Activated T-helper 1 cell treated with anti-CD3 and anti-CD28 coated beads, Interleukin-12 subunit alpha, Interleukin-12 subunit beta, Interleukin-2, Interleukin-4 antibody, amounts not matched to agents 30 ng/mL and 10 ng/mL and 1 ng/mL, durations not matched to agents 14 hours and 24 hours and 36 hours (primary cell): Measurements from ENCODE around the gene ZNF367. TPM values are rescaled to one million over a fixed set of nuclear protein-coding genes. Genes with fewer than 3 reads are reported as not detected.
"Not testable (repeated sequence)": the region's sequence is repeated elsewhere in the genome, so short reads cannot be mapped to it uniquely, and the experiment has no call there.

Source experiments
- DNase-seq: peaks from one replicate; pipeline ENCODE4 v3.0.0; 2021; ENCODE audit warnings: low spot score
- H3K27ac Mint-ChIP-seq: one replicate; pipeline ENCODE4 v1.8.0; 2021; ENCODE audit warnings: mild to moderate bottlenecking, mixed read lengths
- H3K27me3 Mint-ChIP-seq: one replicate; pipeline ENCODE4 v1.8.0; 2022; ENCODE audit warnings: mild to moderate bottlenecking, moderate library complexity, mixed read lengths; ENCODE audit not compliant: insufficient read depth
- H3K36me3 Mint-ChIP-seq: one replicate; pipeline ENCODE4 v1.8.0; 2021; ENCODE audit warnings: low read depth, mixed read lengths
- H3K4me1 Mint-ChIP-seq: one replicate; pipeline ENCODE4 v1.8.0; 2021; ENCODE audit warnings: low read depth, mixed read lengths
- H3K4me3 Mint-ChIP-seq: one replicate; pipeline ENCODE4 v1.8.0; 2021; ENCODE audit warnings: mild to moderate bottlenecking, moderate library complexity, mixed read lengths
- H3K9me3 Mint-ChIP-seq: one replicate; pipeline ENCODE4 v1.8.0; 2021; ENCODE audit warnings: mixed read lengths
- intact Hi-C: fragments of 100-400 bp; cut with micrococcal nuclease; formaldehyde crosslinking; loops from one replicate; pipeline ENCODE4 v1.15.1; 2024
- total RNA-seq: library from RNA; stranded (reverse); gene quantifications from 2 replicates; pipeline ENCODE4 v1.2.3, GENCODE V29; 2022

ZNF367 gene
- total RNA-seq, 1 donor from 2014 or later, result 21.8 TPM

DNA sequence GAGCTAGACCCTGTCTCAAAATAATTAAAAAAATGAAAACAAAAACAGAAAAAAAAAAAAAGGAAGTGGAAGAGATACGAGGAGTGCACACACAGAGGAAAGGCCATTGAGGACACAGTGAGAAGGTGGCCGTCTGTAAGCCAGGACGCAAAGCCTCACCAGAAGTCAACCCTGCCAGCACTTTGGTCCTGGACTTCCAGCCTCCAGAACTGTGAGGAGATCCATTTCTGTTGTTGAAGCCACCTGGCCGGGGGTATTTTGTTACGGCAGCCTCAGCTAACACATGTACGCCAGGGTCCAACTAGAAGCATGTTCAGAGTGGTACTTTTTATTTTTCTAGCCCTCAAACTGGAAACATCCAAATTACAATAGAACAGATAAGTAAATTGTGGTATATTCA is 56.5 kb downstream of the ZNF367 start:
- no peak for DNase-seq
- no peaks in the 10 kb centered on the region for H3K4me1 Mint-ChIP-seq
- peaks cover 6% of the 10 kb centered on the region for H3K36me3 Mint-ChIP-seq
- no peaks in the 10 kb centered on the region for H3K9me3 Mint-ChIP-seq
- no peak overlapping the region for H3K27ac Mint-ChIP-seq
- H3K4me3 Mint-ChIP-seq, result no peak overlapping the region
- intact Hi-C loops, result no loop called here
- no peaks in the 10 kb centered on the region for H3K27me3 Mint-ChIP-seq

DNA sequence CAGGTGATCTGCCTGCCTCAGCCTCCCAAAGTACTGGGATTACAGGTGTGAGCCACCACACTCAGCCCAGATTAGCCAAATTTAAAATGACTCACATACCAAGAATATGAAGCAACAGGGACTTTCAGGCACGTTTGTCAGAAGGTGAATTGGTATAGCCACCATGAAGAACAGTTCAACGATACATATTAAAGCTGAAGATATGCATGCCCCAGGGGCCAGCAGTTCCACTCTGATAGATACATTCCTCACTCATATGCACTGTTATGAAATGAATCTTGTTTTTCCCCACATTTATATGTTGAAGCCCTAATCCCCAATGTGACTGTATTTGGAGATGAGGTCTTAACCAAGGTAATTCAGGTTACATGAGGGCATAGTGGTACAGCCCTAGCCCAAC is 57.2 kb downstream of the ZNF367 start:
- no peaks in the 10 kb centered on the region for H3K9me3 Mint-ChIP-seq
- no peak overlapping the region for H3K4me3 Mint-ChIP-seq
- DNase-seq, result no peak
- H3K27ac Mint-ChIP-seq, result no peak overlapping the region
- no peaks in the 10 kb centered on the region for H3K27me3 Mint-ChIP-seq
- intact Hi-C loops, result no loop called here
- H3K36me3 Mint-ChIP-seq, result peaks cover 6% of the 10 kb centered on the region
- H3K4me1 Mint-ChIP-seq, result no peaks in the 10 kb centered on the region

DNA sequence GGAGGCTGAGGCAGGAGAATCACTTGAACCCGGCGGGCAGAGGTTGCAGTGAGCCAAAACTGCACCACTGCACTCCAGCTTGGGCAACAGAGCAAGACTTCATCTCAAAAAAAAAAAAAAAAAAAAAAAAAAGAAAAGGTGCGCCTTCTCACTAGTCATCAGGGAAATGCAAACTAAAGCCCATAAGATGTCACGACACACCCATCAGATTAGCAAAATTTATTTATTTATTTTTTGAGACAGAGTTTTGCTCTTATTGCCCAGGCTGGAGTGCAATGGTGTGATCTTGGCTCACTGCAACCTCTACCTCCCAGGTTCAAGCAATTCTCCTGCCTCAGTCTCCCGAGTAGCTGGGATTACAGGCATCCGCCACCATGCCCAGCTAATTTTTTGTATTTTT is 57.6 kb downstream of the ZNF367 start:
- H3K27me3 Mint-ChIP-seq, H3K27ac Mint-ChIP-seq, H3K4me1 Mint-ChIP-seq, H3K9me3 Mint-ChIP-seq, DNase-seq, H3K4me3 Mint-ChIP-seq, intact Hi-C loops, H3K36me3 Mint-ChIP-seq: not testable (repeated sequence)

DNA sequence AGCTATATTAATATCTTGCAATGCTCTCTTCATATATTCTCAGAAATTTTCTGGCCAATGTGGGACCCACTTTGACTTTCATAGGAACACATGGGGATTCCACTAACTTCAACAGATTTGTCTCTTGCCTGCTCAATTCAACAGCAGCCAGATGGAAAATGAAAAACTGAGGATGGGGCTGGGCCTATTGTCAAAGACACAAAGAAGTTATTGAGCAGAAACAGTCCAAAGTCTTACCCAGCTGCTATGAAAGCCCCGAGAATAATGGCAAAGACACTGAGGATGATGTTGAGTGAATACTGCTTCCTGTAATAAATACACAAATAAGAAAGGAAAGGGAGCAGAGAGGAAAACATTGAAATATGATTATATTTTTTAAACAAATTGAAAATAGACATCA is 67.3 kb downstream of the ZNF367 start:
- Mint-ChIP-seq H3K4me3 (no peak overlapping the region), H3K4me1 (no peaks in the 10 kb centered on the region), H3K9me3 (peaks cover 4% of the 10 kb centered on the region), H3K27me3 (no peaks in the 10 kb centered on the region), H3K36me3 (no peaks in the 10 kb centered on the region), H3K27ac (no peak overlapping the region)
- DNase-seq, result no peak
- intact Hi-C loops, result no loop called here

DNA sequence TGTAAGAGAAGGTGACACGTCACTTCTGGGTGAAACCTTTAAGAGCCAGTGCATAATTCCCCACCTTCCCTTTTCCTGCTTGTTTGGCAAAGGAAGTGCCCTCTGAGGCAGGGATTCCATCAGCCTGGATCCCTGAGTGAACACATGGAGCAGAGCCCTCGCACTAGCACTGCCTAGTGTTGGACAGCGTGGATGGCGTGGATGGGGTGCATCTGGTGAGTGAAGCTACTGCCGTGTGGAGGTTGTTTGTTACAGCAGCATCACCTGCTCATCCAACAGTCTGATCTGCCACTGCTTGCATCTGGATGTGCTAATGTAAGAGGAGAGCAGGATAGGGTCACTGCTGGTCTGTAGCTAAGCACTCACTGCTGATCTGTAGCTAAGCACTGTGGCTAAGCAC is 69.9 kb downstream of the ZNF367 start:
- Mint-ChIP-seq H3K27me3 (no peaks in the 10 kb centered on the region), H3K36me3 (no peaks in the 10 kb centered on the region), H3K4me3 (no peak overlapping the region), H3K27ac (no peak overlapping the region), H3K4me1 (no peaks in the 10 kb centered on the region), H3K9me3 (peaks cover 4% of the 10 kb centered on the region)
- DNase-seq, result no peak
- intact Hi-C loops, result no loop called here

DNA sequence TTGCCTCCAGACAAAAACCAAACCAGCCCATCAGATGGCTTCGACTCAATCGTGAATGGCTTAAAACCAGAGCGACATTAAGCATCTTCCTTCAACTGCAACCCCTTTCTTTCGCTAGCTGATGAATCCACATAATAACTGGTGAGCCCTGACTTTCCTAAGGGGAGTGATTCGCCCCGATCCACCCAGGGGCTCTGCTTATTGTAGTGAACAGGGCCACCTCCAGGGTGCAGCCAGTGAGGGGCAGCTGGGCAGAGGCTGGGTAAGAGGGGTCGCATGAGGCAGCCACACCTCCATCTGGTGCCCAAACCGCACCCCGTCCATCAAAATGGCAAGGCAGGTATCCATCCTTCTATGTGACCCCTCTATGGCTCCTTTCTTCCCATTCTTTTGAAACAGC is 72.6 kb downstream of the ZNF367 start:
- no peaks in the 10 kb centered on the region for H3K4me1 Mint-ChIP-seq
- H3K27me3 Mint-ChIP-seq, result no peaks in the 10 kb centered on the region
- no peak overlapping the region for H3K4me3 Mint-ChIP-seq
- H3K36me3 Mint-ChIP-seq, result no peaks in the 10 kb centered on the region
- intact Hi-C loops, result no loop called here
- DNase-seq, result no peak
- H3K27ac Mint-ChIP-seq, result no peak overlapping the region
- peaks cover 4% of the 10 kb centered on the region for H3K9me3 Mint-ChIP-seq

DNA sequence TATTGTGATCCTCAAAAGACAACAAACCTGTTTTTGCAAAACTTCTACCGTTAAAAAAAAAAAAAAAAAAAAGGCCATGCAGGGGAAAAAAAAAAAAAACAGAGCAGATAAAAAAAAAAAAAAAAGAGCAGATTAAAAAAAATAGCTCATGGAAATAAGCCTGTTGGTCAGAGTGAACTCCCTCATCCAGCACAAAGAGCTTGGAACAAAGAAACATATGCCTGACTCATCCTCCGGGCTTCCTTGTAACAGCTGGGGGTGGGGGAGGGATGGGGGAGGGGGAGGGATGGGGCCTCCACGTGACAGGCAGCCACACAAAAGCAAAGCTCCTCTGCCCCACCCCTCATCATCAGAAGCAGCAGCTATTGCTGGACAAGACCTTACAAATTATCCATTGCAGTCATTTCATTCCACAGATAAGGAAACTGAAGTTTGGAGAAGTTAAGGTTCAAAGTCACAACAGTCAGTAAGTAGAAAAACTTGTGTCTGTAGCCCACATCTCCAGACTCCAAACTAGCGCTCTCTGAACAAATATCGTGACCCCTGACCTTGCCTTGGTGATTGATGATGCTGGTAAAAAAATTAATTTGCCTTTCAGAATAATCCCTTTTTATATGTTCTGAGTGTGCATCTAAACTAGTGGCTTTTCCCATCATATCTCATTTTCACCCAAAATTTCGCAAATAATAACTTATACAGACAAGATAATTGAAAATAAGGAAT is 73.6 kb downstream of the ZNF367 start:
- Mint-ChIP-seq H3K4me3 (no peak overlapping the region), H3K9me3 (peaks cover 4% of the 10 kb centered on the region), H3K4me1 (peaks cover 6% of the 10 kb centered on the region), H3K27me3 (no peaks in the 10 kb centered on the region), H3K27ac (no peak overlapping the region), H3K36me3 (no peaks in the 10 kb centered on the region)
- intact Hi-C loops, result no loop called here
- no peak for DNase-seq

DNA sequence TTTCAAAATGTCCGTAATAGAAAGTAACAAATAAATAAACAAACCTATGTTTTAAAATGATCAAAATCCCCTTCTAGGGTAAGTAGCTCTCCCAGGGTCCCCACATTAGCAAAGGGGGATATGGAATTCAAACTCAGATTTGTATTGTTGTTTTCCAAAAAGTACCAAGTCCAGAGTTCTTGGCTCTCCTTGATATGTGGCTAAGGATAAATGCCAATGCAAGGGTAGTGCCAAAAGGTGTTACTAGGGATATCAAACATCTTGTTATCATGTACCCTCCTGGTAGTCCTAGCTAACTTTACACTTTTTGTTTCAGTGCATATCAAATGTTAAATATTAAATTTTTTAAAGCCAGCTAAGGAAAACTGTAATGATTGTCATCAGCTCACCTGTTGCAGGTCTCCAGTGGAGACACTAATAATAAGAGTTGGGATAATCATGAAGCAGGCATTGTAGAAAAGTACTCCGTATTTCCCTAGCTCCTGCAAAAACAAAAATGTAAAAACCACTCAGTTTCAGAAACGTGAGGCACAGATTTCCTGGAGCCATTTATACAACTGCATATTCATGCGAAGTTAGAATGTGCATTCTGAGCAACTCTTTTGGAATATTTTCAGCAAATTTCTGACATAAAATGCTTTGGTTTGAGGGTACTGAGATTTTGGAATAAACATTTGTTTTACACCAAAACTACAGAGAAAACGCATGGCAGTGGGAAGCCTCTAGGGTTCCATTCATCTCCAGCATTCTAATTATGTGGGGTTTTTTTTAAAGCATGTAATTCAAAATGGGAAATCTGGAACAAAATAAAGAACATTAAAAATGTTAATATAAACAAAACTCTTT is 74.4 kb downstream of the ZNF367 start:
- Mint-ChIP-seq H3K9me3 (peaks cover 4% of the 10 kb centered on the region), H3K36me3 (no peaks in the 10 kb centered on the region), H3K27ac (no peak overlapping the region), H3K27me3 (no peaks in the 10 kb centered on the region), H3K4me1 (peaks cover 7% of the 10 kb centered on the region), H3K4me3 (no peak overlapping the region)
- DNase-seq, result no peak
- intact Hi-C loops, result no loop called here

DNA sequence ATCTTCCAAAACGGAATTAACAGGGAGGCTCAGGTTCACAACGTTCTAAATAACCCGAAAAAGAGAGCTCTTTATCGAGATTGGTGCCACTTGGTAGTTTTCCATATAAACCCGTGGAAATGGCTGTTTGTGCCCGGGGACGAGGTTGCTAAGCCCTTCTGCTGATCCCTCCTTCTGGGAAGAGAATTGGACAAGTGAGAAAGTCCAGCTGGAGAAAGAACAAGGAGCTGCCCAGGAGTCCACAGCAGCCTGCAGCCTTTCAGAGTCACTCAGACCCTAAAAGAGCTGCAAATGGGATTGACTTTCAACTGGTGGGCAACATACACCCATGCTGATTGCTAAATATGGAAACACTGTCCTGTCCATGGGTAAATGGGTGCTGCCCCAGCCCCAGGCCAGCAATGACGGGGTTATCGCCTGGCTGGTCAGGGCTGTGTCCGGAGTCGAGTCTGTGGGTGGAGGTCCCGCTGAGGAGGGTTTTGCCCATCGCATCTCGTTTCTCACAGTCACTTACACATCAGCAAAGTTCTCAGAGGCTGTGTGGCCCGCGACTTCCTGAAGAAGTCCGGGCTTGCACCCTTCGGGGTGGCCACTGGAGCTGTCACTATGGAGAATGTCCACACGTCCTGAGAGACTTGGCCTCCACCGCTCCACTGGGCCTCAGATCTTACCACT is 75.5 kb downstream of the ZNF367 start:
- H3K36me3 Mint-ChIP-seq, result no peaks in the 10 kb centered on the region
- H3K27ac Mint-ChIP-seq, result no peak overlapping the region
- intact Hi-C loops, result no loop called here
- no peak for DNase-seq
- no peaks in the 10 kb centered on the region for H3K9me3 Mint-ChIP-seq
- H3K27me3 Mint-ChIP-seq, result no peaks in the 10 kb centered on the region
- no peak overlapping the region for H3K4me3 Mint-ChIP-seq
- H3K4me1 Mint-ChIP-seq, result peaks cover 7% of the 10 kb centered on the region

DNA sequence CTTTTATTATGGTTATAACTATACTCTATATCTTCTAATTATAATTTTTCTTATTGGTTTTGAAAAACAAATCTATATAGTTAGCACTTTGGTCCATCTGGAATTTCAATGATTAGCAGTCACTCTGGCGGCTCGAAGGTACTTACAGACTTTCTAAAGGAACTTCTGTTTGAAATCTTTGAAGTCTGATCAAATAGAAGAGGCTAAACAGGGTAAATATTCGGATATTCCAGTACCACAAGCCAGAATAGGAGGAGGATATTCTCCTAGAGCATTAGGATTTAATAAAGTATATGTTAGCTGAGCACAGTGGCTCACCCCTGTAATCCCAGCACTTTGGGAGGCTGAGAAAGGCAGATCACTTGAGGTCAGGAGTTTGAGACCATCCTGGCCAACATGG is 77.5 kb downstream of the ZNF367 start:
- Mint-ChIP-seq H3K4me3 (no peak overlapping the region), H3K36me3 (no peaks in the 10 kb centered on the region), H3K4me1 (peaks cover 7% of the 10 kb centered on the region), H3K27ac (no peak overlapping the region), H3K9me3 (no peaks in the 10 kb centered on the region), H3K27me3 (peaks cover 3% of the 10 kb centered on the region)
- no peak for DNase-seq
- intact Hi-C loops, result no loop called here

DNA sequence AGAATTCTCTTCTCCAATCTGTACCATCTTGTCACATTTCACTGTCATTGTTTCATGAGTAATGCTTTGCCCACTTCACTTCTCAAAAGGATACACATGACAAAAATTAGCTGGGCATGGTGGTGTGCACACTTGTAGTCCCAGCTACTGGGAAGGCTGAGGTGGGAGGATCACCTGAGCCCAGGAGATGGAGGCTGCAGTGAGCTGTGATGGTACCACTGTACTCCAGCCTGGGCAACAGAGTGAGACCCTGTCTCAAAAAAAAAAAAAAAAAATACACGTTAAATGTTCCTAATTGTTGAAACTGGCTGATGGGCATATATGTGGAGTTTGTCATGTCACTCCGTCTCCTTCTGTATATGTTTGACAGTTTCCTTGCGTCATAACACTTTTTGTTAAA is 79.9 kb downstream of the ZNF367 start:
- Mint-ChIP-seq H3K4me3 (no peak overlapping the region), H3K36me3 (no peaks in the 10 kb centered on the region), H3K4me1 (peaks cover 7% of the 10 kb centered on the region), H3K27ac (no peak overlapping the region), H3K27me3 (peaks cover 5% of the 10 kb centered on the region), H3K9me3 (no peaks in the 10 kb centered on the region)
- intact Hi-C loops, result no loop called here
- DNase-seq, result no peak
